Activated CD4-positive, CD25-positive, alpha-beta regulatory T cell treated with anti-CD3 and anti-CD28 coated beads, Interleukin-2, amount 50 U/mL, for 16 hours (primary cell): ENCODE results near the gene PIK3AP1.

ENCODE experiments used
- DNase-seq: peaks from one replicate; pipeline ENCODE4 v3.0.0-alpha.2; 2020; ENCODE audit warnings: low read depth, low spot score

Gene PIK3AP1

DNA sequence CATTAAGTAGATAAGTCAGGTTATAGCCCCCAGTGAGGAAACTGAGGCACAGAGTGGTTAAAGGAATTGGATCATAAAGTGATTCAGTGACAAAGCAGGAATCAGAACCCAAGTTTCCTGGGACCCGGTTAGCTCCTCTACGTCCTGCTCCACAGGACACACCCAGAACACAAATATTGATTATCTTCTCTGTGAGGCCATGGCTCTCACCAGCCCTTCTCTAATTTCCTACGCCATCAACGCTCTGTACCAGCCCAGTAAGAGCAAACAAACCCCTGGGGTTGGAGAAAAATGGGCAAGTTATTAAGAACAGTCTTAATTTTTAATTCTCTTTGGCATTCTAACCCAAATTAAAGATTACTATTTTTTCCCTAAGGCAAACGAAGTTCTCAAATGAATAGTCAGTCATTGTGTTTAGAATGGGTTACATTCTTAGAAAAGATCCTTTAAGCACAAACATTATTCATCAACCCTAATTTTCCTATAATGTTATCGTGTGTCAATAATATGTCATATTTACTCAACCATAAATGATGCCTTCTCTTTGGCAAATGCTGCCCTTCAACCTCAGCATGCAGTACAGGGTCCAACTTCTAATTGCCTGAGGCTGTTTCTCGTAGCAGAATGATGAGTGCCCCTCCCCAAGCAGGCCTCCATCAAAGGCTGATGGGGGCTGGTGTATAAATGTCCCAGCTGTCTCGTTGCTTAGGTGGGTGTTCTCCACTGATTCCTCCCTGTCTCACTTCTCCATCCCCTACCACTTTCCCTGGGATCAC is 108.1 kb downstream of the PIK3AP1 start:
- no peak for DNase-seq

DNA sequence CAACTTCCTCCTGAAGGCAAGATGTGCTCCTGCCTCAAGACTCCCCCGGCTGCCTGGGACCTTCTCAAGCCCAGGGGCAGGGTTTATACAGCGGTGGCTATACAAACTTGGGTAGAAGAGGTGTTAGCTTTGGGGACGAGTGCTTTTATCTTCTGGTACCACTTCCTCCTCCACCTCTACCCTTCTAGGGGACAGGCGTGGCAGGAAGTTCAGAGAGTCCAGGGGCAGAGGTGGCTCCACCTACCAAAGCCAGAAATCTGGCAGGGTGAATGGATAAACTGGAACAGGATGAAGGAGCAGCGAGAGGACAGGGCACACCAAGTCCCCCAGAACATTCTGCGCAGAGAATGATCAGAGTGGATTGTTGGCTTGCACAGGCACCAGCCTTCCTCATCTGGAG is 109.5 kb downstream of the PIK3AP1 start:
- no peak for DNase-seq

DNA sequence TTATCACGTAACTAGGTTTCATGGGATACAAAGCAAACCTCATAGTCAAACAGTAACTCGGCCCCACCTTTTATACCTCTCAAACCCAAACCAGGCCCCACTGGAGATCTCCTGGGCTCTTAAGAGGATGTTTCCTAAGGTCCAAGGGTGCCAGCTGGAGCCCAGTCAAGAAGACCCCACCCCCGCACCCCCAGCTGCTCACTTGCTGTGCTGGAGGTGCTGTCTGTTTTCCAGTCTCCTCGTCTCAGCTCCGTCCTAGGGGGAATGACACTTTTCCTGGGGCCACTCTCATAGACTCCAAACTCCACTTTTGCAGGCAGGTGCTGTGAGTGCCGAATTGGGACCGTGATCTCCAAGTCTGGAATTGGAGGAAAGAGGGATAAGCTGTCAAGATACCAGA is 110.8 kb downstream of the PIK3AP1 start:
- DNase-seq = no peak

DNA sequence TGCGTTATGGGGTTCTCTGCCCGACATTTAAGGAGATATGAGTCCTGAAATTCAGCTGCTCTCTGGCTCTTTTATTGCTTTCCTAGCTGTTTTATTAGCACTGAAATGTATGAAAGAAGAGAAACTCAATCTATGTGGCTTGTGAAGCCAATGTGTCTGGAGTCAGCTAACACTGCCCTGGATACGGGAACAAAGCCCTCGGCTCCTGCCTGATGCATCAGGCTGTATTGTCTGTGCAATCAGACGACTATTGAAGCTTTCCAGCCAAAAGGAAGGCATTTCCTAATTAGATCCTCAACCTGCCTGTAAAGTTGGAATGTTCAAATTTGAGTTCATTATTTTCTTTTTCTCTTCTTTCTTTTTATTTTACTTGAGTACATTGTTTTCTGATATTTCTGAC is 111.5 kb downstream of the PIK3AP1 start:
- no peak for DNase-seq

DNA sequence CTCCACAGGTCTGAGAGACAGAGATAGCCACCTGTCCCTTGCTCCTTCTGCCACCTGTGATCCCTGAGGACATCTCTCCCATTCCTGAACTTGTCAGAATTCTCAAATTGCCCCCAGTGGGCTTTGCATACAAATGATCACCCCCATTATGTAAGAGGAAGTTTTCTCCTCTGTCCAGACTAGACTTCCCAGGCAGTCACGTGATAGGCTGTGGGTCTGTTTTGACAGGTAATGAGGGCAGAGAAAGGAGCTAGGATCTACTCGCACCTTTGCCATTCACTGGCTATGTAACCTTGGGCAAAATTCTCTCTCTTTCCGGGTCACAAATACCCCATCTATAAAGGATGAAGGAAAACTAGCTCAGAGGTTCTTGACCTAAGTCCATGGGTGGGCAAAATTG is 112.1 kb downstream of the PIK3AP1 start:
- DNase-seq = no peak

DNA sequence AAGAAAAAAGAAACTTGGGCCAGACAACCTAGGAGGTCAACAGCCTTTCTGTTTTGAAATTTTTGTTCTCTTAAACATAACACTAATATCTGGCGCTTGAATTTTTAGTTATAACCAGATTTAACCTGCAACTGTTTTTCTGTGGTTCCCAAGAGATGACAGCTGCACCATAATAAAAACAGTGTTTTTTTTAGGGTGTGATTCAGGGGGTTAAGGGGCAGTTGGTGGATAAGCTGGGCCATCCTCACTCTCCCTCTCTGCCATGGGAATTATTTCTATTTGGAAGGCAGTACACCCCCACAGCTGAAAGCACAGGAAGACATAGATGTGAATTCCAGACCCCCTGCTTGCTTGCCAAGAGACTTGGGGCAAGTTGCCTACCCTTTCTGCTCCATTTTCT is 113.4 kb downstream of the PIK3AP1 start:
- no peak for DNase-seq

DNA sequence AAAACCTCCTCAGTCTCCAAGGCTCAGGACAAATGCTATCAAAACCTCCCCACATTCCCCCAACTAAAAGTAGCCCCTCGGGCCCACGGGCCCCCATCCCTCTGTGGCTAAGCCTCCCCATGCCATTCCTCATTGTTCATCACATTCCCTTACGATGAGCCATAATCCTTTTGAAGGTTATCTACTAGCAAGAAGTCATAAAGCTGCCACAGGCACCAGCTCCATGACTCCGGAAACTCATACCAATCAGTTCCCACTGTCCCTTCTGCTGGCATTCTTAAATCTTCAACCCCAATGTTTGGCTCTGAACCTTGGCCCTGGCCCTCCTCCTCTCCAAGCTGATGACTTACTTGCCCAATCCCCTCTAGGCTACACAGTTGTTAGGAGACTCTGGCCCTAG is 114.1 kb downstream of the PIK3AP1 start:
- DNase-seq = no peak

DNA sequence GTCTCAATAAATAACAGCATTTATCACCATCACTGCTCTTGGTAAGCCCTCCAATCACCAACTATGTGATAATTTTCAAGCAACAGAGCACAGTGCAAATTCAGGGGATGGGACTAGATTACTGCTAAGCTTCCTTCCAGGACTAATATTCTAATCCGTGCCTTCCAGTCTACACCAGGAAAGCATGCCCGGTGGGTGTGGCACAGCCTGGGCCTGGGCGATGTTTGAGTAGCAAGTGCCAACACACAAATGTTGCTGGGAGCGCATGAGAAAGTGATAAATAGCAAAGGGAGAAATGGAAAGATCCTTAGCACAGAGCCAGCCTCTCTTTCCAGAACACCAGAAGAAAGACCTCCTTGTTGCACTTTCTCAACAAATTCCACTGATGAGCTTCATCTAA is 120.0 kb downstream of the PIK3AP1 start:
- no peak for DNase-seq

DNA sequence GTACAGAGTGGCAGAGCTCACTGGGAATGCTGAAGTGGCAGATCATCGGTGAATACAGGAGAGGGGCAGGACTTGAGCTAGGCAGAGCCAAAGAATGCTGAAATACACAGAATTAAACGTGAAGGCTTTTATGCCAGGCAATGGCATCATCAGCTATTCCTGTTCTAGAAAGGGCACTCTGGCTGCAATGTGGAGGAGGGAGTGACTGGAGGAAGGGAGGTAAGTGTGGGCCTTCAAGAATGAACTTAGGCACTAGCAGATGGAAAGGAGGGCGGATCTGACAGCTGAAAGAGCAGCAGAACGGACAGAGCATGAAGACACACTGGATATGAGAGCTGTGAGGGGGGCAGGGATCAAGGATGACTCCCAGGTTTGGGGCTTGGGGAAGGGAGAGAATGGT is 121.5 kb downstream of the PIK3AP1 start:
- DNase-seq = no peak

DNA sequence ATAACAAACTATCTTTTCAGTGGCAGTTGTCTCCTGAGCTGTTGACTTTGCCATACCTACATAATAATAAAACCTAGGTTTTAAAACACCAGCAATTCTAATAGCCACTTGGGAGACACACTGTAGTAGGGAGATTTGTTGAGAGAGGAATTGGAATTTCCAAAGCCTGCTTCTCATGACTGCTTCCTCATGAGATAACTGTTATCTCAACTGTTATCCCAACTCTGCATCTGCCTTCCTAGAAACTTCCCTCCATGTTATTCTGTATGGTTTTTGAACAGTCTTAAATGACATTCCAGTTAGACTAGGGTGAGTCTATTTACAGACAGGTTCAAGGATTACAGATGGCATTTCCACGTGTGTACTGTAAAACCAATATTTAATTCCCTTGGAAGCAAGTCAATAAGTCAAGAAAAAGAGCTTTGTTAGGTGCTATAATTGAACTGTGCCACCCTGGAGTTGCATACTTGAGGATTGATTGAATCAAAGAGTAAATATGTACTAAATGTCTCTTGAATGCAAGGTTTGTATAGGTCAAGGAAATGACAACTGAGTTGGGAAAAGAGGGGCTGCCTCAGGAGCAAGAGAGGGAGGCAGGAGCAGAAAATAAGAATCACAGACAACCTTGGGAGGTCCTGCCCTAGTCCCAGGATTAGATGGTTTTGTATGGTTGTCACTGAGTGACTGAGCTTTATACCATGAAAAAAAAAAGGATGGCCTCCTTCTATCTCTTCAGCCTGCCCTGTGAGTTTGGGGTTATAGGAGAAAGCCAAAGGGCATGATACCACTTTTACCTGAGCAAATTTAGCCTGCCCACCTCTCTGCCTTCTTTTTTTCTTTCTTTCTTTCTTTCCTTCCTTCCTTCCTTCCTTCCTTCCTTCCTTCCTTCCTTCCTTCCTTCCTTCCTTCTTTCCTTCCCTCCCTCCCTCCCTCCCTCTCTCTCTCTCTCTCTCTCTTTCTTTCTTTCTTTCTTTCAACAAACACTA is 123.6 kb downstream of the PIK3AP1 start:
- no peak for DNase-seq

DNA sequence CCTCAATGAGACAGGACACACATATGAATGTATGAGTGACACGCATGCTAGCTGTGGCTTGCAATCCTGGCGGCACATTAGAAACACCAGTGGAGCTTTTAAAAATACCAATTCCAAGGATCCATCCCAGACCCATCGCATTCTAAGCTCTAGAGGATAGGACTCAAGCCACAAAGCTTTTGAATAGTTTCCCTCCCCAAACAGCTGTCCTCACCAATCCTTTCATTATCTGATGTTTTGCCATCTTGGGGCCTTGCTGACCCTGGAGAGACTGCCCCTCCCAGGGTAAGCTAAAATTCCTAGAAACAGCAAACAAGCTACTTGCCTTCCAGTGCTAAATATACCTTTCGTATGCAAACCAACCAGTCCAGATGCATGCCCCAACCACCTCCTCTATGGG is 124.6 kb downstream of the PIK3AP1 start:
- DNase-seq = no peak

DNA sequence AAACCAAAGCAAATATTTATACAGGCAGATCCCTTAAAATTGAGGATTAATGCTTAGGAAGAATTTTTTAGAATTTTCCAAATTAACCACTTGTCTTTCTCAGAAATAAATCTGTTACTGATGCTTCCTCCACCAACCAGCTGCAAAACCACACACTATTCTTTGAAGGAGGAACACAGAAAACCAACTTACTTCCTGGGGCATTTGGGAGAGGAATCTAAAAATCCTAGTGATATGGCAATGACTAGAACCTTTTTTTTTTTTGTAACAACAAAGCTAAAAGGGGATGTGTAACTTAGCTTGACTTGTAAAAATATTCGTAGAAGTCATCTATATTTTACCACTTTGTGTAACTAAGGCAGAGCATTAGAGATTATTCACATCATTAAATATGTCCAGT is 128.4 kb downstream of the PIK3AP1 start:
- DNase-seq = no peak

DNA sequence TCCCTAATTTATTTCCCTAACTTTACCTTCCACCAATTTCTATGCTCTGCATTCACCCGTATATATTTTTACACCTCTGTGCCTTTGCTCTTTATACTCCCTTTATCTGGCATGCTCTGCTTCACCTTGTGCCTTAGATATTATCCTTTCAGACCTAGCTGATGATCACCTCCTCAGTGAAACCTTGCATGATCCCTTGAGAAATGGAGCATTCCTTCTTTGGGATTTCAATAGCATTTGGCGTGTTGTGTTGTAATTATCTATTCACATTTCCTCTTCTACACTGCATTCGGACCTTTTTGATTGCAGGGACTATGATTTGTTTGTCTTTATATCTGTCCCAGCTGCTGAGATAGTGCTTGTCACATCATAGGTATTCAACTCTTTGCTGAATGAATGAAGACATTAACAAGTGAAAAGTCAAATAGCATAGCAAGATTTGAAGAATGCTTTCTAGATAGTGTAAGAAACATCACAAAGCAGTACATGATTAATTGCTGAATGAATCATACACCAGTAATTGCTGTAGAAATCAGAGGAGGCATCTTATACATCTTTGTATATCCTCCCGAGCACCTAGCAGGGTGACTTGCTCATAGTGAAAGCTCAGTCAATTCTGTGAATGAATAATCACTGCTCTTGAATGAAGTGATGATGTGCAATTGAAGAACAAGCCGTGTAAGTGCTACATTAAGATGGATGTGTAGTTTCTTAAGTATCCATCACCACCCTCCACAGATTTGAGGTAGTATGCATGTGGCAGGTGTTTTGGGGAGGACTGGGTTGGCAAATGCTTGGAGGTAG is 131.5 kb downstream of the PIK3AP1 start:
- DNase-seq = no peak

DNA sequence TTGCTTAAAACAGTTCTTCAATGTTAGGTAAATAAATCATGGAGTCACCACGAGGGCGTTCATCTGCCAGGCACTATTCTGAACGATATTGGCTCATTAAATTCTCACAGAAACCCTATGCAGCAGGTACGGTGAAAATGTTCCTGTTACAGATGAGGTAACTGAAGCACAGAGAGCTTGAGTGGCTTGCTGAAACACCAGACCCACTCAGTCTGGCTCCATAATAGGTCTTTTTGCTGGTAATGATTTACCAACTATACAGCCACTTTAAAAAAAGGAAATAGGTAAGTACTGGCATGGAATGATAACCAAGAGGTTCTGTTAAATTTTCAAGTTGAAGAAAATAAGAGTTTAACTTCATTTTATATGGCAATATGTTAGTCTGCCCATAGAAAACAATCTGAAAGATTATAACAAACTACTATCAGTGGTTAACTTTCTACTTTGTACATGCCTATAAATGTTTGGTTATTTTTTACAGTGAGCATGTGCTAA is 132.2 kb downstream of the PIK3AP1 start:
- no peak for DNase-seq

DNA sequence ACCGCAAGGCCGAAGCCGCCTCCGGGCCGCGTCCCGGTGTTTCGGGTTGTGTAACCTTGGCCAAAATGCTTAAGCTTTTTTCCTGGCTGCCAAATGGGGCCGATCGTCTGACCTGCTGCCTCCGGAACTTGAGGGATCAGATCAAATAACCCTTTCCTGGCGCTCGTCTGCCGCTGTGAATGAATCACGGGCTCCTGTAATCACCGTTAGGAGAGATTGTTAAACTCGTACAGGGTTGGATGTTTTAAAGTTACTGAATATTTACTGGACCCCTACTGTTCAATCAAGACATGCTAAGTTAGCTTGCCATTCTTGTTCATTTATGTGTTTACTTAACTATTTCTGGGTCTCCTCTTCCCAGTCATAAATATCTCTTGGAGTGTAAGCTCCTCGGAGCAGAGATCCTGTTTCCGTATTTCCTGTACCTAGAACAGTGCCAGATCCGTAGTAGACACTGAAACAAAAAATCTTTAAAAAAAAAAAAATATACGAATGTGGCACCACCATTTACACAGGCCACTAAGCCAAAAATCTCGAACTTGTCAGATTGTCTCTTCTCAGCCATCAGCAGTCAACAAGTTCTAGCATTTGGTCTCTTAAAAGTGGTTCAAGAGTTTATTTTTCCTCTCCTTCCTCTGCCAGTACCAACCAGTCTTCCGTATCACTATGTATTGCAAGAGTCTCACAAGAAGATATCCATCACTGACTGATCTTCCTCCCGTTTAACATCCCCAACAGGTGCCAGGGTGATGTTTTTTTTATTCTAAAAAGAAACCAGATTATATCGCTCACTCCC is 132.9 kb downstream of the PIK3AP1 start:
- DNase-seq = peak; percentile 26

DNA sequence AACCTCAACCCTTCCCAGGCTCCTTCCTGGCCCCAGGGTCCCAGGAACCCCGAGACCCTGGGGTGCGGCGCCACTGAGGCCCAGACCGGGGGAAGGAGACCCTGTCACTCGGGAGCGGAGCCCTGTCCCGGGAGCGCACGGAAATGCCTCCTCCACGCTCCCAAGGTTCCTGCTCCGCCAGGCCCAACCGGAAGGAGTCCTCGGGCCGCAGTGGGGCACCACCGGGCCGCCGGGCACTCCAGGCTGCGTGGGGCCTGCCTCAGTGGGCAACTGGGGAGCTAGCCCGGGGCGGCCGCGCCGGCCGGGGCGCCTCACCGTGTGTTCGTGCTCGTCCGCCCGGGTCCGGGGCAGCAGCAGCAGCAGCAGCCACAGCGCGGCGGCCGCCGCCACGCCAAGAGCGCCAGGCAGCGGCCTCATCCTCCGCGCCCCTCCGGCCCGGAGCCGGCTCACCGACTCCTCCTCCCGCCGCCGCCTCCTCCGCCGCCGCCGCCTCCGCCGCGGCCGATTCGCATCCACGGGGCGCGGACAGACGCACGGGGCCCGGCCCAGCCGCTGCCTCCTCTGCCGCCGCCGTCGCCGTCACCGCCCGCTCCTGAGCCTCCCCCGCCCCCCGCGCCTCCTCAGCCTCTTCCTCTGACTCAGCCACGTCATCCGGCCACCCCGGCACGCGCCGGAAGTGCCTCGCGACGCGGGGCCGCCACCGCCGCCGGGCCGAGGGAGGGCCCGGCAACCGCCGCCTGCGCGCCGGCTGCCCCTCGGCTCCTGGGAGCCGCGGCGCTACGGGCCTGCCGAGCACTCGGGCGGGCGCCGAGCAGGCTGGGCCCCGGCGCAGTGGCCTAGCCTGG is 133.7 kb downstream of the PIK3AP1 start, which contains the start of gene TM9SF3:
Gene TM9SF3, minus strand, starts transcription at position 594 of the 845 bp plus-strand sequence. Its CDS starts 177 bp downstream, at position 417.
- DNase-seq = peak; percentile 79

DNA sequence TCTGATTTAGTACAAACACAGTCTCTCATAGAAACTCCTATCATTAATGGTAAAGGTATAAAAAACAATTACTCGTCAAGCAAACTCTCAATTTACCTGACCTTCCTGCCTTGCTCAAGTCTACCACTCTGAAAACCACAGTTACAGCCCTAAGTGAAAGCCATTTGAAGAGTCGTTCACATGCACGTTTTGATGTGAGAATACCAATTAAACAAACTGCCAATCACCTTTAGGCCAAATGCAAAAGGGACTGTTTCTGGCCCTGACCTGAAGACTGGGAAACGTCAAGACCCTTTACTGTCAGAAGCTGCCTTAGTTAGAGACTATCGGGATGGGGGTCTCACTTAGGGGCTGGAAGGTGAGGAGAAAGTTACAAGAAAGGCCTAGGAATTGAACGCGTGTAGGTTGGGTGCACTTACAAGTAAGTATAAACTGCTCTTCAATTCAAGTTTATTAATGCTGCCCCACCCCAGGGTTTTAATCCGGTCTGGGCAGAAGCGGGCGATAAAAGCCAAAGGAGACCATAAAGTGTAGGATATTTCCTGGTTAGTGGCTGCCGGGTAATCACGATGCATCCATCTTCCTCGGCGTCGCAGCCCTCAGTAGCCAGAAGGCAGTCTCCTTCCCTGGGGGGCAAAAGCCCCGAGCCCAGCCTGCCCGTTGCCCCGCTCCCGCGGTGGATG is 134.4 kb downstream of the PIK3AP1 start:
- no peak for DNase-seq

DNA sequence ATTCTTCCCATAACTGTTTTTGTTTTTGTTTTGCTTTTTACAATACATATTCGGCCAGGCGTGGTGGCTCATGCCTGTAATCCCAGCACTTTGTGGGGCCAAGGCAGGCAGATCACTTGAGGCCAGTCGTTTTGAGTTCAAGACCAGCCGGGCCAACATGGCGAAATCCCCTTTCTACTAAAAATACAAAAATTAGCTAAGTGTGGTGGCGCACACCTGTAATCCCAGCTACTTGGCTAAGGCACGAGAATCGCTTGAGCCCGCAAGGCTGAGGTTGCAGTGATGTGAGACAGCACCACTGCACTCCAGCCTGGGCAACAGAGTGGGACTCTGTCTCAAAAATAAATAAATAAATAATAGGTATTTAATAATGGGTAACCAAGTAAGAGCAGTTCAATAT is 135.8 kb downstream of the PIK3AP1 start:
- no peak for DNase-seq

DNA sequence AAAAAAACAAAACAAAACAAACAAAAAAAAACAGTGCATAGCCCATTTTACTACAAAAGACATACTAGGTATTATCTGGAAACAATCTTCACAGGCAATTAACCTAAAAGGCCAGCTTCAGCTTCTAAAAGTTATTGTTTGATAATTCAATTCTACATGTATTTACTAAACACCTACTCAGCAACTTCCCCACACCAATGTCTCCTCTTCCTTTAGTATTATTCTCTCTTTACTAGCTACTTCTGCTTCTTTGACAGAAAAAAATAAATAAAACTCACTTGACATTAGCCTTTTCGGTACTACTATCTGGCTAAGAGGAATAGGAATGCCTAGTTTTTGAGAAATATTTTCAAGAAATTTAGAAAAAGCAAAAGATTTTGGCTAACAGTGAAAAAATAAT is 136.3 kb downstream of the PIK3AP1 start:
- no peak for DNase-seq
